ENCODE measurements around the gene MYO18B. TPM values are rescaled to one million over a fixed set of nuclear protein-coding genes. Genes with fewer than 3 reads are reported as not detected.

Gene MYO18B
- total RNA-seq, 1 experiment from 2014 or later: 0.05 TPM

DNA sequence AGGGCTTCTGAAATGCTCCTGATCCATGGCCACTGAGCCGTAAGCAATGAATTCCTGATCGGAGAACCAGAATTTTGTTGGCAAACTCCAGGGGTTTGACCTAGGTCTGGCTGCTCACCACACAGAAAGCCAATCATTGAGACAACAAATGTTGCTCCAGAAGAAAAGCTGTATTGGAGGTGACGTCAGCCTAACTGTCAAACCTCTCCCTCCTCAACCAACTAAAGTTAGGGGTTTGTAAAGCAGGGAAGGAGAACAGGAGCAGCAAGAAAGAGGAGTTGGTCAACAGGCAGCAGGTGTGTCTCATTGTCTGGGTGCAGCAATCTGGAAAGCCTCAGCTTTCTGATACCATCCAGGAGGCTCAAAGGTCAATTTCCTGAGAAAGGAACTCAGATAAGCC is 293.5 kb downstream of the MYO18B start:
- ChIA-PET CTCF (no interaction called here), POLR2A (no interaction called here), RAD21 (ENCODE audit: low non-redundant PET in 1 of 2, low total read pairs in 2 of 2, uncharacterized antibody in 2 of 2, unreplicated experiment in 2 of 2) (no interaction called here)
- H3K36me3 ChIP-seq (ENCODE audit: control insufficient read depth in 1 of 2, insufficient read depth in 2 of 2, low read length in 2 of 2): no peaks in the 10 kb centered on the region
- H3K79me2 ChIP-seq (ENCODE audit: insufficient read depth, low read length): no peaks in the 10 kb centered on the region
- H3K9me3 ChIP-seq (ENCODE audit: control insufficient read depth in 1 of 2, insufficient read depth in 1 of 2, low read depth in 1 of 2, low read length in 2 of 2): no peaks in the 10 kb centered on the region
- TF ChIP-seq JUND (IDR thresholded peaks at IDR 0.05) (no peak), EZH2phosphoT487 (IDR thresholded peaks at IDR 0.05; ENCODE audit: borderline replicate concordance) (no peak), SRF (IDR thresholded peaks at IDR 0.05; ENCODE audit: low read depth) (no peak), POLR2AphosphoS5 (IDR thresholded peaks at IDR 0.05; ENCODE audit: low read depth, low read length) (no peak), EZH2 (IDR thresholded peaks at IDR 0.05) (no peak), RAD21 (IDR thresholded peaks at IDR 0.05; ENCODE audit: low read depth) (no peak)
- TF ChIP-seq, protein P1, sequence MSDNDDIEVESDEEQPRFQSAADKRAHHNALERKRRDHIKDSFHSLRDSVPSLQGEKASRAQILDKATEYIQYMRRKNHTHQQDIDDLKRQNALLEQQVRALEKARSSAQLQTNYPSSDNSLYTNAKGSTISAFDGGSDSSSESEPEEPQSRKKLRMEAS (IDR thresholded peaks at IDR 0.05): no peak
- TF ChIP-seq, protein P2, sequence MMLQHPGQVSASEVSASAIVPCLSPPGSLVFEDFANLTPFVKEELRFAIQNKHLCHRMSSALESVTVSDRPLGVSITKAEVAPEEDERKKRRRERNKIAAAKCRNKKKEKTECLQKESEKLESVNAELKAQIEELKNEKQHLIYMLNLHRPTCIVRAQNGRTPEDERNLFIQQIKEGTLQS (IDR thresholded peaks at IDR 0.05): no peak
- peaks cover 10% of the 10 kb centered on the region; the same call in 1 of the 2 replicates for H3K27me3 ChIP-seq (ENCODE audit: insufficient read depth, low read length)
- DNase-seq (ENCODE audit: low read depth, low spot score) (no peak), ATAC-seq (no peak)
- BruUV-seq (replicated peaks): no TSS peak
- no peak overlapping the region for H3K9ac ChIP-seq (ENCODE audit: low read length)
- H3K9me2 ChIP-seq (ENCODE audit: insufficient read depth): no peaks in the 10 kb centered on the region
- no peaks in the 10 kb centered on the region for H4K20me1 ChIP-seq (ENCODE audit: insufficient read depth)
- H2AFZ ChIP-seq (ENCODE audit: low read depth, low read length, poor library complexity, severe bottlenecking): no peak overlapping the region
- H3K4me3 ChIP-seq (replicated peaks in 1 of 2; ENCODE audit: low read depth in 1 of 2, low read length in 2 of 2): no peak overlapping the region
- intact Hi-C loops (cut with micrococcal nuclease): loop anchor here (10.0 kb wide), 1 partner anchor 61 kb away; no protein-coding TSS in a partner anchor
- H3K4me2 ChIP-seq (ENCODE audit: low read length): no peak overlapping the region
- no peak overlapping the region for H3K27ac ChIP-seq (ENCODE audit: low read depth, low read length)
- no peaks in the 10 kb centered on the region for H3K4me1 ChIP-seq (ENCODE audit: control insufficient read depth in 1 of 2, insufficient read depth in 2 of 2, low read length in 2 of 2)

DNA sequence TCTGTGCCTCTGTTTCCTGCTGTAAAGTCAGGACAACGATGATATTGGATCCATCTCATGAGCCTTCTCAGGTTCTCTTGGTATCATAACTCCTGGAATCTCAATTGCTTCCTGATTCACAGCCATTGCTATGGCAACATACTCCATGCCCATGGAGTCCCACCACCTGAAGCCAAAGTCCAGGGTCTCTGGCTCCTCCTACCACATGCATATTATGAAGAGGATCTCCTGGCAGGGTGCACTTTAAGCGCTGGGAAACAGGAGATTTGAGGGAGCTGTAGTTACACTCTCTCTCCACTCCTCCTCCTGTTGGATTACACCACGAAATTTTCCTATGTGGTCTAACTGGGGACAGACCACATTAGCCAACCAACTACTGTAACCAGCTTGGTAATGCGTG is 296.4 kb downstream of the MYO18B start:
- H3K36me3 ChIP-seq (ENCODE audit: control insufficient read depth in 1 of 2, insufficient read depth in 2 of 2, low read length in 2 of 2): no peaks in the 10 kb centered on the region
- H3K4me2 ChIP-seq (ENCODE audit: low read length): no peak overlapping the region
- H3K79me2 ChIP-seq (ENCODE audit: insufficient read depth, low read length): no peaks in the 10 kb centered on the region
- no peak for ATAC-seq
- no peaks in the 10 kb centered on the region for H3K9me3 ChIP-seq (ENCODE audit: control insufficient read depth in 1 of 2, insufficient read depth in 1 of 2, low read depth in 1 of 2, low read length in 2 of 2)
- peaks cover 3% of the 10 kb centered on the region; the same call in 1 of the 2 replicates for H3K27me3 ChIP-seq (ENCODE audit: insufficient read depth, low read length)
- intact Hi-C loops (cut with micrococcal nuclease): loop anchor here (10.0 kb wide), 1 partner anchor 64 kb away; no protein-coding TSS in a partner anchor
- no TSS peak for BruUV-seq (replicated peaks)
- TF ChIP-seq, protein P1 (IDR thresholded peaks at IDR 0.05): no peak
- TF ChIP-seq RAD21 (IDR thresholded peaks at IDR 0.05; ENCODE audit: low read depth) (no peak), CEBPB (IDR thresholded peaks at IDR 0.05; ENCODE audit: low read depth) (no peak), EZH2phosphoT487 (IDR thresholded peaks at IDR 0.05; ENCODE audit: borderline replicate concordance) (no peak), SRF (IDR thresholded peaks at IDR 0.05; ENCODE audit: low read depth) (no peak), ELF1 (IDR thresholded peaks at IDR 0.05; ENCODE audit: borderline replicate concordance, low read depth) (no peak), ZFX (IDR thresholded peaks at IDR 0.05) (no peak)
- TF ChIP-seq, protein P2 (IDR thresholded peaks at IDR 0.05): no peak
- H2AFZ ChIP-seq (ENCODE audit: low read depth, low read length, poor library complexity, severe bottlenecking): no peak overlapping the region
- no peak overlapping the region for H3K4me3 ChIP-seq (replicated peaks in 1 of 2; ENCODE audit: low read depth in 1 of 2, low read length in 2 of 2)
- H3K9me2 ChIP-seq (ENCODE audit: insufficient read depth): no peaks in the 10 kb centered on the region
- DNase-seq (ENCODE audit: low read depth, low spot score): no peak
- H3K4me1 ChIP-seq (ENCODE audit: control insufficient read depth in 1 of 2, insufficient read depth in 2 of 2, low read length in 2 of 2): no peaks in the 10 kb centered on the region
- H3K9ac ChIP-seq (ENCODE audit: low read length): no peak overlapping the region
- ChIA-PET POLR2A (no interaction called here), RAD21 (ENCODE audit: low non-redundant PET in 1 of 2, low total read pairs in 2 of 2, uncharacterized antibody in 2 of 2, unreplicated experiment in 2 of 2) (no interaction called here), CTCF (no interaction called here)
- H3K27ac ChIP-seq (ENCODE audit: low read depth, low read length): no peak overlapping the region
- H4K20me1 ChIP-seq (ENCODE audit: insufficient read depth): no peaks in the 10 kb centered on the region
